HG03521 (cell line): ENCODE measurements around the gene LIN28B.
"Not testable (repeated sequence)": the region's sequence is repeated elsewhere in the genome, so short reads cannot be mapped to it uniquely, and the experiment has no call there.

Experiments
- ATAC-seq: cut with Tn5 transposase; IDR thresholded peaks from one replicate; pipeline ENCODE4 v1.9.1; 2021; ENCODE audit warnings: mild to moderate bottlenecking, moderate library complexity; ENCODE audit not compliant: unreplicated experiment

Gene LIN28B

GRCh38 chr6:104955927-104956730, 778 bp upstream of the LIN28B start:
- no peak for ATAC-seq

GRCh38 chr6:104957301-104958177, 632 bp downstream of the LIN28B start:
- no peak for ATAC-seq

- ATAC-seq, result no peak
Observed at GRCh38 chr6:104958178-104959025, 1.5 kb downstream of the LIN28B start.

GRCh38 chr6:104959026-104959858, 2.3 kb downstream of the LIN28B start:
- ATAC-seq, result no peak

- ATAC-seq, result no peak
Observed at GRCh38 chr6:104969108-104969507, 12.2 kb downstream of the LIN28B start.

GRCh38 chr6:104969785-104970581, 13.1 kb downstream of the LIN28B start:
- no peak for ATAC-seq

- ATAC-seq, result no peak
Observed at GRCh38 chr6:104973404-104973803, 16.5 kb downstream of the LIN28B start.

- ATAC-seq, result no peak
Observed at GRCh38 chr6:104983296-104983695, 26.4 kb downstream of the LIN28B start.

GRCh38 chr6:104983776-104984175, 26.9 kb downstream of the LIN28B start:
- ATAC-seq, result no peak

- ATAC-seq, result no peak
Observed at GRCh38 chr6:104984831-104985230, 27.9 kb downstream of the LIN28B start.

- ATAC-seq, result not testable (repeated sequence)
Observed at GRCh38 chr6:104985875-104986274, 29.0 kb downstream of the LIN28B start.

GRCh38 chr6:104986625-104987024, 29.7 kb downstream of the LIN28B start:
- no peak for ATAC-seq

GRCh38 chr6:104987218-104987617, 30.3 kb downstream of the LIN28B start:
- ATAC-seq, result no peak

- ATAC-seq, result no peak
Observed at GRCh38 chr6:104990085-104990484, 33.2 kb downstream of the LIN28B start.

GRCh38 chr6:104991062-104991461, 34.2 kb downstream of the LIN28B start:
- ATAC-seq, result not testable (repeated sequence)

GRCh38 chr6:104993576-104993975, 36.7 kb downstream of the LIN28B start:
- not testable (repeated sequence) for ATAC-seq

- no peak for ATAC-seq
Observed at GRCh38 chr6:104995989-104996617, 39.2 kb downstream of the LIN28B start.

- ATAC-seq, result no peak
Observed at GRCh38 chr6:105001063-105001462, 44.2 kb downstream of the LIN28B start.

GRCh38 chr6:105001906-105002305, 45.0 kb downstream of the LIN28B start:
- ATAC-seq, result no peak
